C4-2B (cell line): ENCODE measurements around the gene COP1.
A peak's percentile ranks its signal among the peaks of the same experiment; 100 is the strongest.
"Not testable (repeated sequence)": the region's sequence is repeated elsewhere in the genome, so short reads cannot be mapped to it uniquely, and the experiment has no call there.

Experiments
- H3K27ac ChIP-seq: fragments of 450-650 bp; 2 replicates; pipeline ENCODE4 v1.5.1; 2017
- ZFX ChIP-seq: fragments of 450-650 bp; IDR thresholded peaks from 2 replicates; pipeline ENCODE4 v1.6.1; 2017
- TF ChIP-seq, protein P1 (sequence below): fragments of 450-650 bp; conservative IDR thresholded peaks from 2 replicates; pipeline ENCODE4 v1.5.1; 2017; ENCODE audit warnings: mild to moderate bottlenecking

Gene COP1

DNA sequence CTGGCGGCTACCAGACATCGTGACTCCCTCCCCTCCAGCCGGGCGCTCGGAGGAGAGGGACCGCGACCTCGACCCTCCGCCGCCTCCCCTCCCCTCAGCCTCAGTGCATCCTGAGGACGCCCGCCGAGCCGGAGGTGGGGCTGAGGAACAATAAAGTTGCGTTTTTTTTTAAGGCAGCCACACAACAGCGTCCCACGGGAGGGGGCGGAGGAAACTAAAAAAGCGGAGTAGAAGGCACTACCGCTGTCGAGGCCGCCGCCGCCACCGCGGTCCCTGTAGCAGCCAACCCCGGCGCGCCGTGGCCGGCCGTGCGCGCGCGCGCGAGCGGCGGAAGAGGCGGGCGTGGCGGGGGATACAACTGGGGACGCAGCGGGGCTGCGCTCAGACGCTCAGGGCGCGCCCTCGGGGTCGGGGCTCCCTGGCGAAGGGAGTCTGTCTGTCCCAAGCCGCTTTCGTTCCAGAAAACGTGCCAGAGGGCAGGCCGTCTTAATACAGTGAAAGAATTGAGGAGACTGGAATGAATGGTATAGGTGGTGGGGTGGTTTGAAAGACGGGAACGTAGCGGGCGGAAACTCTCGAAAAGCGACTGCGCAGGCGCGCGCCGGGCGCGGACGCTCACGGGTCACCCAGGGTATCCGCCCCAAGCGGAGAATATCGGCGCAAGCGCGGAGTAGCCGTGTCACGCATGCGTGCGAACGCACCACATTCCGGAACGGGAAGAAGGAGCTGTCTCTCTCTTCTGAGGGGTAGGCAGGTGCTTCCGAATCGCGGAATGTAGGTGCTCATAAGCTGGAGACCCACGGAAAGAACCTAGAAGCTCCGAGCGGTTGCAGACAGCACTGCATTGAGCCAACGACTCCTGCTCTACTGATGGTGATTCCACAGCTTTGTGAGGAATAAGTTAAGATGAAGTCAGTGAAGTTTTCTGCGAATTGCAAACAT lies at the start of gene COP1:
Gene COP1 (minus strand): TSS at position 326 of the 942 bp plus-strand sequence. CDS start 308 bp downstream, at position 18.
- H3K27ac ChIP-seq = peak within 1 kb of the TSS; percentile 95
- TF ChIP-seq, protein P1, sequence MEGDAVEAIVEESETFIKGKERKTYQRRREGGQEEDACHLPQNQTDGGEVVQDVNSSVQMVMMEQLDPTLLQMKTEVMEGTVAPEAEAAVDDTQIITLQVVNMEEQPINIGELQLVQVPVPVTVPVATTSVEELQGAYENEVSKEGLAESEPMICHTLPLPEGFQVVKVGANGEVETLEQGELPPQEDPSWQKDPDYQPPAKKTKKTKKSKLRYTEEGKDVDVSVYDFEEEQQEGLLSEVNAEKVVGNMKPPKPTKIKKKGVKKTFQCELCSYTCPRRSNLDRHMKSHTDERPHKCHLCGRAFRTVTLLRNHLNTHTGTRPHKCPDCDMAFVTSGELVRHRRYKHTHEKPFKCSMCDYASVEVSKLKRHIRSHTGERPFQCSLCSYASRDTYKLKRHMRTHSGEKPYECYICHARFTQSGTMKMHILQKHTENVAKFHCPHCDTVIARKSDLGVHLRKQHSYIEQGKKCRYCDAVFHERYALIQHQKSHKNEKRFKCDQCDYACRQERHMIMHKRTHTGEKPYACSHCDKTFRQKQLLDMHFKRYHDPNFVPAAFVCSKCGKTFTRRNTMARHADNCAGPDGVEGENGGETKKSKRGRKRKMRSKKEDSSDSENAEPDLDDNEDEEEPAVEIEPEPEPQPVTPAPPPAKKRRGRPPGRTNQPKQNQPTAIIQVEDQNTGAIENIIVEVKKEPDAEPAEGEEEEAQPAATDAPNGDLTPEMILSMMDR = no peak
- peak; percentile 91 for TF ChIP-seq ZFX

DNA sequence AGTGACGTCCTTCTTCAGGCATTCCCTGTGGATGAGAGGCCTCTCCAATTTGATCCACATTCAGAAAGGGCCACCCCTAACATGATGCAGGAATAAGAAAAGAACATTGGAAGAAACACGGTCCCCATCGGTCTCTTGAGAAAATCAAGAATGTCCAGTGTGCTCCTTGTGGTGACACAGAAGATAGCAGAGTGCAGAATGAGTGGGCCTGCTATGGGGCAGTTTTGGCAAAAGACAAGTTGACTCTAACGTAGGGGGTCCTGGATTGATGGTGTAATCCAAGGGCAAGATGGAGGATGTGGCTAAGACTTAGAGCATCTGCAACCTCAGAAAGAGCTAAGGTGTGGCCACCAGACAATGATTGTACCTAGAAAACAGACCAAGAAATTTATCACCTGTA lies 45.1 kb upstream of the COP1 start:
- H3K27ac ChIP-seq = no peak overlapping the region
- no peak for TF ChIP-seq ZFX
- TF ChIP-seq, protein P1 = no peak; the same call in 1 of the 2 replicates

DNA sequence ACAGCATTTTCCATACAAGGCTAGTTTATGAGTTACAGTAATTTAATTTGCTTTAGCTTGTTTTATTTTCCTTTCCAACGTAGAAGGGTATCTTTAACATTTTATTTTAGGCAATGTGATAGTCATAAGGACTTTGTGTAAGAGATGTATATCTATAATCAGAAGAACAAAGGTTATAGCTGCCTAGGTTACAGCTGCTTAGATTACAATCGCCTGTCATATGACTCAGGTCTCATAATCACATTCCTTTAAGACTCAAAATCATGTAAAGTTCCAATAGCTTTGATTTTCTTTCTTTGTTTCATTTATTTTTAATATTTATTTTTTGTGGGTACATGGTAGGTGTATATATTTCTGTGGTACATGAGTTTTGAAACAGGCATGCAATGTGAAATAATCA lies 37.8 kb upstream of the COP1 start:
- H3K27ac ChIP-seq = no peak overlapping the region
- TF ChIP-seq, protein P1 = no peak
- no peak for TF ChIP-seq ZFX

DNA sequence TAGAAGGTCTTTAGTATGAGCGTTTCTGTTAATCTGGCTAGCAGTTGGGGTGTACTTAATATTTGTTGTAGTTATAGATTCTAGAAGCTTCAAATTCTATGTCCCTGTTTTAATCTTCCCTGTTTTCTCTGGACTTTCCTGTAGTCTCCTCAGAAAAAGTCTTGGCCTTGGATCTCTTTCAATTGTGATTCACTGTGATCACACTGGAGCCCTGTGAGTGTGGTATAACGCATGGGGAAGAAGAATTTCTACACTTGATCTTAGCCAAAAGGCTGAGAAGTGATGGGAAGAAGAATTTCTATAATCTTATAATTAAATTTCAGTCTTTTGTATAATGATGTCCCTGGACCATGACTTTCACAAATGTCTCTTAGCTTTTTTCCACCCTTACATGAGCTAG lies 36.7 kb upstream of the COP1 start:
- TF ChIP-seq, protein P1 = no peak
- TF ChIP-seq ZFX = no peak
- no peak overlapping the region for H3K27ac ChIP-seq

DNA sequence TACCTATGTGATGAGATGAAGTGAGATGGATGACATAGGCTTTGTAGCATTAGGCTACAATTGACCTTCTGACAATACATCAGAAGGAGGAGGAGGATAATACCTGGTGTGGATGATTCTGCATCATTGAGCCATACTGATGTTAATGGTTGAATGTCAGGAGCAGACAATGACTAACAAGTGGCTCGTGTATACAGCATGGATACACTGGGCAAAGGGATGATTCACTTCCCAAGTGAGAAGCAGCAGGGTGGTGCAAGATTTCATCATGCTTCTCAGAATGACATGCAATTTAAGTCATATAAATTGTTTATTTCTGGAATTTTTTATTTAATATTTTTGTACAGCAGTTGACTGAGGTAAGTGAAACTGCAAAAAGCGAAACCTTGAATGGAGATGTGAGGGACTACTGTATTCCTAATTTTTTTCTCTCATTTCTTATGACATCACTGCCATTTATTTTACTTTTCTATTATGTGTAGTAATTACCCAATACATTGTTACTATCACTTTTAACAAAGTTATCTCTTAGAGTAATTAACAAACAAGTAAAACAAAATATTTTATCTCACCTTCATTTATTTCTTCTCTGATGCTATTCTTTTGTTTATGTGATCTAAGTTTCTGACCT lies 34.4 kb upstream of the COP1 start:
- no peak for TF ChIP-seq ZFX
- TF ChIP-seq, protein P1 = no peak
- H3K27ac ChIP-seq = no peak overlapping the region

DNA sequence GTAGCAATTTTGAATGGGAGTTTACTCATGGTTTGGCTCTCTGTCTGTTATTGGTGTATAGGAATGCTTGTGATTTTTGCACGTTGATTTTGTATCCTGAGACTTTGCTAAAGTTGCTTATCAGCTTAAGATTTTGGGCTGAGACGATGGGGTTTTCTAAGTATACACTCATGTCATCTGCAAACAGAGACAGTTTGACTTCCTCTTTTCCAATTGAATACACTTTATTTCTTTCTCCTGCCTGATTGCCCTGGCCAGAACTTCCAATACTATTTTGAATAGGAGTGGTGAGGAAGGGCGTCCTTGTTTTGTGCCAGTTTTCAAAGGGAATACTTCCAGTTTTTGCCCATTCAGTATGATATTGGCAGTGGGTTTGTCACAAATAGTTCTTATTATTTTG lies 26.6 kb upstream of the COP1 start:
- H3K27ac ChIP-seq = not testable (repeated sequence)

DNA sequence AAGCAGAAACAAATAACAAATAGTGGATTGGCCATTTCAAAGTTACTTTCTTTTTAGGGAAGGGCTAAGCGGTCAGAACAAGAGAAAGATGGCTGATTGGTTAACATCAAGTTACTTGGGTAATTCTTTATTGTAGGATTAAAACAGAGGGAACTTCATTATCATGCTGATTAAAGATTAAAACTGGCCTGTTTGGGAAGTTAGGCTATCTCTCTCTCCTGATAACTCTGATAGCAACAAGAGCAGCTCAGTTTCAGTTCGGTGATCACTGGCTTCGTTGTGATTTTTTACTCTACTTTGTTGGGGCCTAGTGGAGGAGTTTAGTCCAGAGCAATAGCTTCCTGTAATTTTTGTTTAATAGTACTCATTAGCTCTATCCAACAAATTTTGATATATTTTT lies 20.5 kb upstream of the COP1 start:
- TF ChIP-seq, protein P1 = no peak
- no peak for TF ChIP-seq ZFX

More for the DNA sequence above, 20.5 kb upstream of the COP1 start:
- no peak overlapping the region for H3K27ac ChIP-seq
